Parathyroid adenoma (tissue), 2 donors: ENCODE data around the gene PDLIM3.
A peak's percentile ranks its signal among the peaks of the same experiment; 100 is the strongest.

Experiments used
- H2AFZ ChIP-seq: fragments of 300-600 bp; sonication (generic); one replicate; pipeline ENCODE4 v1.7.0; 2017; ENCODE audit warnings: antibody characterized with exemption, mild to moderate bottlenecking
- H3K27ac ChIP-seq: fragments of 300-600 bp; sonication (generic); one replicate; pipeline ENCODE4 v1.7.0; 2017
- H3K27me3 ChIP-seq: fragments of 300-600 bp; sonication (generic); one replicate; pipeline ENCODE4 v1.7.0; 2017; ENCODE audit warnings: low read length; ENCODE audit not compliant: control insufficient read depth, insufficient read depth
- H3K36me3 ChIP-seq: fragments of 300-600 bp; sonication (generic); one replicate; pipeline ENCODE4 v1.7.0; 2017; ENCODE audit warnings: low read length; ENCODE audit not compliant: control insufficient read depth, insufficient read depth
- H3K4me1 ChIP-seq: fragments of 300-600 bp; sonication (generic); one replicate; pipeline ENCODE4 v1.7.0; 2017; ENCODE audit warnings: control low read depth
- H3K4me2 ChIP-seq: fragments of 300-600 bp; sonication (generic); one replicate; pipeline ENCODE4 v1.7.0; 2017; ENCODE audit warnings: low read length
- H3K4me3 ChIP-seq: fragments of 300-600 bp; sonication (generic); one replicate; pipeline ENCODE4 v1.7.0; 2017; ENCODE audit warnings: low read depth, low read length
- H3K79me2 ChIP-seq: fragments of 300-600 bp; sonication (generic); one replicate; pipeline ENCODE4 v1.7.0; 2017; ENCODE audit warnings: control low read depth
- H3K9ac ChIP-seq: fragments of 300-600 bp; sonication (generic); one replicate; pipeline ENCODE4 v1.7.0; 2017; ENCODE audit warnings: mild to moderate bottlenecking
- H3K9me3 ChIP-seq: fragments of 300-600 bp; sonication (generic); one replicate; pipeline ENCODE4 v1.7.0; 2017; ENCODE audit warnings: low read length; ENCODE audit not compliant: control insufficient read depth
- TF ChIP-seq, protein P1 (sequence below): fragments of 300-600 bp; sonication (generic); IDR thresholded peaks from one replicate; pipeline ENCODE4 v1.7.0; 2017; ENCODE audit warnings: antibody characterized with exemption, mild to moderate bottlenecking
- donor health status: primary hyperparathyroidism.

PDLIM3 gene

GRCh38 chr4:185480016-185480732 is 55.1 kb downstream of the PDLIM3 start:
- H3K36me3 ChIP-seq: no peaks in the 10 kb centered on the region
- no peak overlapping the region for H3K27ac ChIP-seq
- H3K4me3 ChIP-seq: no peak overlapping the region
- H3K9ac ChIP-seq: no peak overlapping the region
- TF ChIP-seq, protein P1, sequence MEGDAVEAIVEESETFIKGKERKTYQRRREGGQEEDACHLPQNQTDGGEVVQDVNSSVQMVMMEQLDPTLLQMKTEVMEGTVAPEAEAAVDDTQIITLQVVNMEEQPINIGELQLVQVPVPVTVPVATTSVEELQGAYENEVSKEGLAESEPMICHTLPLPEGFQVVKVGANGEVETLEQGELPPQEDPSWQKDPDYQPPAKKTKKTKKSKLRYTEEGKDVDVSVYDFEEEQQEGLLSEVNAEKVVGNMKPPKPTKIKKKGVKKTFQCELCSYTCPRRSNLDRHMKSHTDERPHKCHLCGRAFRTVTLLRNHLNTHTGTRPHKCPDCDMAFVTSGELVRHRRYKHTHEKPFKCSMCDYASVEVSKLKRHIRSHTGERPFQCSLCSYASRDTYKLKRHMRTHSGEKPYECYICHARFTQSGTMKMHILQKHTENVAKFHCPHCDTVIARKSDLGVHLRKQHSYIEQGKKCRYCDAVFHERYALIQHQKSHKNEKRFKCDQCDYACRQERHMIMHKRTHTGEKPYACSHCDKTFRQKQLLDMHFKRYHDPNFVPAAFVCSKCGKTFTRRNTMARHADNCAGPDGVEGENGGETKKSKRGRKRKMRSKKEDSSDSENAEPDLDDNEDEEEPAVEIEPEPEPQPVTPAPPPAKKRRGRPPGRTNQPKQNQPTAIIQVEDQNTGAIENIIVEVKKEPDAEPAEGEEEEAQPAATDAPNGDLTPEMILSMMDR: no peak
- H2AFZ ChIP-seq: no peak overlapping the region
- no peaks in the 10 kb centered on the region for H3K27me3 ChIP-seq
- no peaks in the 10 kb centered on the region for H3K9me3 ChIP-seq
- H3K4me1 ChIP-seq: no peaks in the 10 kb centered on the region
- H3K79me2 ChIP-seq: no peaks in the 10 kb centered on the region
- H3K4me2 ChIP-seq: no peak overlapping the region

DNA sequence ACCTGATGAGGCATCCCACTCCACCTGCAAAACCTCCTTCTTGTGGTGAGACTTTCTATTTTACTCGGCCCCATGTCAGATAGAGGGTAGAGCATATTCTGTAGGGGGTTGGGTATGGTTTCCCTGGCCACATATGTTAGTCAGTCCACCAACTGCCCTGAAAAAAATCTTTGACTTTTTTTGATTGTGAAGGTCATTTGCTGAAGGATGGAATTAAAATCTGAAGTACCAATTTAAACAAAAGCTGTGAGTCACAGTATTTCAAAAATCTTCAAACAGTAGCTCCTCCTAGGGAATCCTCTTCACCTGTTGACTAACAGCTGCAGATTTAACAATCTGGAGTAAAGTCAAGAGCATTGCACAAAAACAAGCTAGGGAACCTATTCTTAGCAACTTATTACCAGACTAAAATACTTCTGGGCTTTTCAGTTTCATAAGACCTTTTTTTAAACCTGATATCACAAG is 55.8 kb downstream of the PDLIM3 start:
- no peak overlapping the region for H3K9ac ChIP-seq
- H3K27me3 ChIP-seq: no peaks in the 10 kb centered on the region
- TF ChIP-seq, protein P1: no peak
- no peak overlapping the region for H3K27ac ChIP-seq
- no peak overlapping the region for H2AFZ ChIP-seq
- no peaks in the 10 kb centered on the region for H3K79me2 ChIP-seq
- H3K4me1 ChIP-seq: no peaks in the 10 kb centered on the region
- no peaks in the 10 kb centered on the region for H3K36me3 ChIP-seq
- no peak overlapping the region for H3K4me2 ChIP-seq
- H3K9me3 ChIP-seq: no peaks in the 10 kb centered on the region
- H3K4me3 ChIP-seq: no peak overlapping the region

DNA sequence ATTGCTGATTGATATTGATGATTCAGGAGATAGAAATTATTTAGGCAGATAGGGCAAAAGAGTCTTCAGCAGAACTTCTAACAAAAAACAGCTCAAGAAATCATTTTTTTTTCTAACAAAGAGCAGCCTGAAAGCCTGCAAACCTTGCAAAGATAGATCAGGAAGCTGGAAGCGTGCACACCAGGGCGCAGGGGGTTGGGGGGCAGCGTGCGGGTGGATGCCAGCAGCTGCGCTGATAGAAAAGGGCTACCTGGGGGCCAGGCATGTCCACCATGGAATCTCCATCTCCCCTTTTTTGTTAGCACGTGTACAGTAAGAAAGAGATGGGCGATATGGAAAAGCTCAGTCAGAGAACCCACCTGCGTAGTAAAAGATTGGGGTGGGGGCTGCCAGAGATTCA is 62.1 kb downstream of the PDLIM3 start:
- H3K27ac ChIP-seq: no peak overlapping the region
- no peaks in the 10 kb centered on the region for H3K36me3 ChIP-seq
- H3K27me3 ChIP-seq: no peaks in the 10 kb centered on the region
- TF ChIP-seq, protein P1: no peak
- H2AFZ ChIP-seq: no peak overlapping the region
- no peaks in the 10 kb centered on the region for H3K4me1 ChIP-seq
- H3K9ac ChIP-seq: no peak overlapping the region
- no peak overlapping the region for H3K4me2 ChIP-seq
- no peak overlapping the region for H3K4me3 ChIP-seq
- no peaks in the 10 kb centered on the region for H3K9me3 ChIP-seq
- no peaks in the 10 kb centered on the region for H3K79me2 ChIP-seq

DNA sequence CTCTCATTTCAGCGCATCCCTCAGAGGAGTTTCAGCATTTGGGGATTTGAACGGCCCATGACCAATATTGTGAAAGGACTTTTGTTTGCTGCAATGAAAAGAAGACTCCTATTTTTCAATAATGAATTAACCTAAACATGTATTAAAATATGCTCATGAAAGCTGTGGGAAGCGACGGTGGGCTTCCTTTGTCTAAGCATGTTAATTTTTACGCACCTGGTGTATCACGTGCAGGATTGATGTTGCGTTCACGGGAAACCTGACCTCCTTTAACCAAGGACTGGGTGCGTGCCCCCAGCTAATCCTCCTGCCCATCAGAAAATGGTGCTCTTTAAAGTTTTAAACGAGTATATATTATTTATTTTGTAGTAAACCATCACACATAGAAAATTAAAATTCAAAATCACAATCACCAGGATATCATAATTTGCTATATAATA is 63.2 kb downstream of the PDLIM3 start:
- H3K36me3 ChIP-seq: no peaks in the 10 kb centered on the region
- no peak overlapping the region for H3K27ac ChIP-seq
- H3K4me3 ChIP-seq: peak overlapping the region; percentile 70
- H3K9me3 ChIP-seq: no peaks in the 10 kb centered on the region
- no peaks in the 10 kb centered on the region for H3K27me3 ChIP-seq
- TF ChIP-seq, protein P1: no peak
- no peaks in the 10 kb centered on the region for H3K79me2 ChIP-seq
- no peaks in the 10 kb centered on the region for H3K4me1 ChIP-seq
- H3K9ac ChIP-seq: no peak overlapping the region
- peak overlapping the region; percentile 94 for H2AFZ ChIP-seq
- H3K4me2 ChIP-seq: peak overlapping the region; percentile 96
